ENCODE data around the gene PGM1.

- TF ChIP-seq POLR2AphosphoS5 (IDR thresholded peaks at IDR 0.05) (no peak), CTCF (IDR thresholded peaks at IDR 0.05) (no peak)
Measured at GRCh38 chr1:63628607-63629006, 35.4 kb downstream of the PGM1 start.
